ENCODE results near the gene IL1B.

GRCh38 chr2:112811841-112812306 is 24.7 kb downstream of the IL1B start:
- TF ChIP-seq CTCF (conservative IDR thresholded peaks at IDR 0.05) = no peak
- no peak for TF ChIP-seq EZH2 (IDR thresholded peaks at IDR 0.05; ENCODE audit: low read depth)
